Spleen (tissue), 7 donors: Measurements from ENCODE around the gene SRCAP.

Experiments used
- POLR2A ChIP-seq, 3 donors: fragments of 450-650 bp; IDR thresholded peaks; one replicate each; pipeline ENCODE4 v1.5.1; 2017; ENCODE audit warnings: antibody characterized with exemption in 3 of 3, mild to moderate bottlenecking in 1 of 3
- POLR2AphosphoS5 ChIP-seq, 3 donors: sonication (generic); formaldehyde crosslinking; IDR thresholded peaks; one replicate each; pipeline ENCODE4 v1.5.1; 2017; ENCODE audit warnings: antibody characterized with exemption in 3 of 3
- TF ChIP-seq, protein P1 (sequence below), 11 experiments: fragments of 200-600 bp in 7 of 11; fragments of 450-650 bp in 4 of 11; sonication (generic) in 4 of 11; IDR thresholded peaks in 8 of 11; conservative IDR thresholded peaks in 3 of 11; 1 replicate in 7 of 11; 2 replicates in 4 of 11; pipeline versions ENCODE4 v1.4.0 to v1.8.0; 2016 to 2021; ENCODE audit warnings: antibody characterized with exemption in 11 of 11, inconsistent platforms in 4 of 11, mild to moderate bottlenecking in 1 of 11
- donor health status: DM: no; HTN: no; CAD: no; lungs with moderate emphysema.
- donor health status: DM: no; HTN: no; CAD: no.
- donor health status: DM: no; HTN: no; CAD: no.

DNA sequence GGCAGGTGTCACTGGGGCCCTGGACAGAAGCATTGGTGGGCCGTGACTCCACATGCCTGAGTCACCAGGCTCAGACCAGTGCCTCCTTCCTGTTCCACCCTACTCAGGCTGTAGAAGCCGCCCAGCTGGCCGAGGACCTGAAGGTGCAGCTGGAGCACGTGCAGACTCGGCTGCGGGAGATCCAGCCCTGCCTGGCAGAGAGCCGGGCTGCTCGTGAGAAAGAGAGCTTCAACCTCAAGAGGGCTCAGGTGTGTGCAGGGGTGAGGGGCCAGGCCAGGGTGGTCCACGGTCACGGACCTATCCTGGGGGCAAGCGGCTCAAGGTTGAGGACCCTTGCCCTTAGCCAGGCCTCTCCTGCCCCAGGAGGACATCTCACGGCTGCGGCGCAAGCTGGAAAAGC, 72.8 kb downstream of the SRCAP start:
- TF ChIP-seq, protein P1, sequence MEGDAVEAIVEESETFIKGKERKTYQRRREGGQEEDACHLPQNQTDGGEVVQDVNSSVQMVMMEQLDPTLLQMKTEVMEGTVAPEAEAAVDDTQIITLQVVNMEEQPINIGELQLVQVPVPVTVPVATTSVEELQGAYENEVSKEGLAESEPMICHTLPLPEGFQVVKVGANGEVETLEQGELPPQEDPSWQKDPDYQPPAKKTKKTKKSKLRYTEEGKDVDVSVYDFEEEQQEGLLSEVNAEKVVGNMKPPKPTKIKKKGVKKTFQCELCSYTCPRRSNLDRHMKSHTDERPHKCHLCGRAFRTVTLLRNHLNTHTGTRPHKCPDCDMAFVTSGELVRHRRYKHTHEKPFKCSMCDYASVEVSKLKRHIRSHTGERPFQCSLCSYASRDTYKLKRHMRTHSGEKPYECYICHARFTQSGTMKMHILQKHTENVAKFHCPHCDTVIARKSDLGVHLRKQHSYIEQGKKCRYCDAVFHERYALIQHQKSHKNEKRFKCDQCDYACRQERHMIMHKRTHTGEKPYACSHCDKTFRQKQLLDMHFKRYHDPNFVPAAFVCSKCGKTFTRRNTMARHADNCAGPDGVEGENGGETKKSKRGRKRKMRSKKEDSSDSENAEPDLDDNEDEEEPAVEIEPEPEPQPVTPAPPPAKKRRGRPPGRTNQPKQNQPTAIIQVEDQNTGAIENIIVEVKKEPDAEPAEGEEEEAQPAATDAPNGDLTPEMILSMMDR (IDR thresholded peaks at IDR 0.05 in 8 of 11, conservative IDR thresholded peaks at IDR 0.05 in 3 of 11), result no peak
- TF ChIP-seq POLR2A (IDR thresholded peaks at IDR 0.05) (no peak), POLR2AphosphoS5 (IDR thresholded peaks at IDR 0.05) (peak in 2 of 3 donors; percentile 20 to 63)
